Nephron (organoid): Measurements from ENCODE around the gene MSANTD1.

Experiments used
- H3K27ac Mint-ChIP-seq, 3 experiments: 2 replicates each; pipeline ENCODE4 v1.8.0; 2020; ENCODE audit warnings: mixed read lengths in 3 of 3, mild to moderate bottlenecking in 2 of 3, moderate library complexity in 1 of 3
- H3K27me3 Mint-ChIP-seq: 2 replicates; pipeline ENCODE4 v1.8.0; 2021; ENCODE audit warnings: low read depth, mild to moderate bottlenecking, moderate library complexity, mixed read lengths
- H3K36me3 Mint-ChIP-seq: 2 replicates; pipeline ENCODE4 v1.8.0; 2020; ENCODE audit warnings: low read depth, mixed read lengths
- H3K4me1 Mint-ChIP-seq: 2 replicates; pipeline ENCODE4 v1.8.0; 2020; ENCODE audit warnings: mixed read lengths
- H3K4me3 Mint-ChIP-seq, 3 experiments: 2 replicates each; pipeline ENCODE4 v1.8.0; 2020; ENCODE audit warnings: mild to moderate bottlenecking in 3 of 3, mixed read lengths in 3 of 3, moderate library complexity in 2 of 3
- H3K9me3 Mint-ChIP-seq: 2 replicates; pipeline ENCODE4 v1.8.0; 2020; ENCODE audit warnings: mixed read lengths
- TF ChIP-seq, protein P1 (sequence below), 3 experiments: fragments of 200-600 bp; sonication (generic); IDR thresholded peaks; one replicate each; pipeline ENCODE4 v1.5.0; 2021; ENCODE audit warnings: antibody characterized with exemption in 3 of 3; ENCODE audit not compliant: unreplicated experiment in 3 of 3

MSANTD1 gene

GRCh38 chr4:3269105-3269927 is 20.4 kb downstream of the MSANTD1 start:
- H3K27me3 Mint-ChIP-seq: peaks cover 4% of the 10 kb centered on the region
- peaks cover 4% of the 10 kb centered on the region for H3K4me1 Mint-ChIP-seq
- no peaks in the 10 kb centered on the region for H3K9me3 Mint-ChIP-seq
- TF ChIP-seq, protein P1, sequence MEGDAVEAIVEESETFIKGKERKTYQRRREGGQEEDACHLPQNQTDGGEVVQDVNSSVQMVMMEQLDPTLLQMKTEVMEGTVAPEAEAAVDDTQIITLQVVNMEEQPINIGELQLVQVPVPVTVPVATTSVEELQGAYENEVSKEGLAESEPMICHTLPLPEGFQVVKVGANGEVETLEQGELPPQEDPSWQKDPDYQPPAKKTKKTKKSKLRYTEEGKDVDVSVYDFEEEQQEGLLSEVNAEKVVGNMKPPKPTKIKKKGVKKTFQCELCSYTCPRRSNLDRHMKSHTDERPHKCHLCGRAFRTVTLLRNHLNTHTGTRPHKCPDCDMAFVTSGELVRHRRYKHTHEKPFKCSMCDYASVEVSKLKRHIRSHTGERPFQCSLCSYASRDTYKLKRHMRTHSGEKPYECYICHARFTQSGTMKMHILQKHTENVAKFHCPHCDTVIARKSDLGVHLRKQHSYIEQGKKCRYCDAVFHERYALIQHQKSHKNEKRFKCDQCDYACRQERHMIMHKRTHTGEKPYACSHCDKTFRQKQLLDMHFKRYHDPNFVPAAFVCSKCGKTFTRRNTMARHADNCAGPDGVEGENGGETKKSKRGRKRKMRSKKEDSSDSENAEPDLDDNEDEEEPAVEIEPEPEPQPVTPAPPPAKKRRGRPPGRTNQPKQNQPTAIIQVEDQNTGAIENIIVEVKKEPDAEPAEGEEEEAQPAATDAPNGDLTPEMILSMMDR (IDR thresholded peaks at IDR 0.05; ENCODE audit: unreplicated experiment in 3 of 3): no peak
- H3K36me3 Mint-ChIP-seq: no peaks in the 10 kb centered on the region
- no peak overlapping the region for H3K4me3 Mint-ChIP-seq
- no peak overlapping the region for H3K27ac Mint-ChIP-seq

GRCh38 chr4:3269991-3270611 is 21.1 kb downstream of the MSANTD1 start:
- TF ChIP-seq, protein P1 (IDR thresholded peaks at IDR 0.05; ENCODE audit: unreplicated experiment in 3 of 3): no peak
- H3K4me1 Mint-ChIP-seq: peaks cover 4% of the 10 kb centered on the region
- H3K9me3 Mint-ChIP-seq: no peaks in the 10 kb centered on the region
- no peak overlapping the region for H3K27ac Mint-ChIP-seq
- H3K36me3 Mint-ChIP-seq: no peaks in the 10 kb centered on the region
- peaks cover 4% of the 10 kb centered on the region for H3K27me3 Mint-ChIP-seq
- H3K4me3 Mint-ChIP-seq: no peak overlapping the region

GRCh38 chr4:3271131-3271530 is 22.2 kb downstream of the MSANTD1 start:
- H3K27me3 Mint-ChIP-seq: no peaks in the 10 kb centered on the region
- no peak overlapping the region for H3K27ac Mint-ChIP-seq
- TF ChIP-seq, protein P1 (IDR thresholded peaks at IDR 0.05; ENCODE audit: unreplicated experiment in 3 of 3): no peak
- no peak overlapping the region for H3K4me3 Mint-ChIP-seq
- H3K4me1 Mint-ChIP-seq: peaks cover 4% of the 10 kb centered on the region
- H3K9me3 Mint-ChIP-seq: no peaks in the 10 kb centered on the region
- no peaks in the 10 kb centered on the region for H3K36me3 Mint-ChIP-seq

DNA sequence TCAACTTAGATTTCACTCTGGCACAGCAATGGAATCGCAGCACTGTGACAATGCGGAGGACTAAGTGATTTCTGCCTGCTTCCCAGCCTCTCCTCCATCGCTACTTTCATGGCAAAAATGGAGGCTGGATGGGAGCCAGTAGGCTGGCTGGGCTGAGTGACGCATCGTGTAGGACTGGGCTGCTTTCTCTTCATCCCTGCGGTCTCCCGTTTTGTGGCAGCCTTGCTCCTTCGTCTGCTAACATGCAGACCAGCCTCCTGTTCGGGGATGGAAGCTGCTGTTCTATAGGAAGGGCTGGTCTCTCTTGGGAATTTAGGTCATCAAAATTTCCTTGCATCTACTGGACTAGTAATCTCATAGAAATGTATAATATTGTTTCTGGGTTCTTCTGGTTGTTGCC is 28.0 kb downstream of the MSANTD1 start:
- Mint-ChIP-seq H3K27me3 (peaks cover 4% of the 10 kb centered on the region), H3K4me1 (no peaks in the 10 kb centered on the region), H3K27ac (no peak overlapping the region), H3K4me3 (no peak overlapping the region), H3K36me3 (peaks cover 12% of the 10 kb centered on the region), H3K9me3 (peaks cover 16% of the 10 kb centered on the region)
- TF ChIP-seq, protein P1 (IDR thresholded peaks at IDR 0.05; ENCODE audit: unreplicated experiment in 3 of 3): no peak

- H3K4me3 Mint-ChIP-seq: no peak overlapping the region
- H3K27ac Mint-ChIP-seq: no peak overlapping the region
Observed at GRCh38 chr4:3280466-3280865, 31.5 kb downstream of the MSANTD1 start.

More at GRCh38 chr4:3280466-3280865, 31.5 kb downstream of the MSANTD1 start:
- no peaks in the 10 kb centered on the region for H3K4me1 Mint-ChIP-seq
- TF ChIP-seq, protein P1 (IDR thresholded peaks at IDR 0.05; ENCODE audit: unreplicated experiment in 3 of 3): no peak
- H3K27me3 Mint-ChIP-seq: peaks cover 16% of the 10 kb centered on the region
- H3K36me3 Mint-ChIP-seq: peaks cover 12% of the 10 kb centered on the region
- peaks cover 22% of the 10 kb centered on the region for H3K9me3 Mint-ChIP-seq
